ENCODE data around the gene ZNF644.

Gene ZNF644

GRCh38 chr1:91015358-91015780 is 6.5 kb downstream of the ZNF644 start:
- no peak for DNase-seq (ENCODE audit: low spot score)
- no peak for TF ChIP-seq CTCF (IDR thresholded peaks at IDR 0.05; ENCODE audit: borderline replicate concordance, control extremely low read depth, extremely low read depth, insufficient read depth, missing control alignments)
- in situ Hi-C loops (cut with MboI; ENCODE audit: low sequenced_read_pairs, unreplicated experiment), result no loop called here

GRCh38 chr1:91014475-91014874 is 7.4 kb downstream of the ZNF644 start:
- no peak for TF ChIP-seq CTCF (IDR thresholded peaks at IDR 0.05; ENCODE audit: borderline replicate concordance, control extremely low read depth, extremely low read depth, insufficient read depth, missing control alignments)
- DNase-seq (ENCODE audit: low spot score), result no peak
- in situ Hi-C loops (cut with MboI; ENCODE audit: low sequenced_read_pairs, unreplicated experiment), result no loop called here

GRCh38 chr1:91013302-91013701 is 8.5 kb downstream of the ZNF644 start:
- no peak for TF ChIP-seq CTCF (IDR thresholded peaks at IDR 0.05; ENCODE audit: borderline replicate concordance, control extremely low read depth, extremely low read depth, insufficient read depth, missing control alignments)
- in situ Hi-C loops (cut with MboI; ENCODE audit: low sequenced_read_pairs, unreplicated experiment), result no loop called here
- DNase-seq (ENCODE audit: low spot score), result no peak

- DNase-seq (ENCODE audit: low spot score), result no peak
- TF ChIP-seq CTCF (IDR thresholded peaks at IDR 0.05; ENCODE audit: borderline replicate concordance, control extremely low read depth, extremely low read depth, insufficient read depth, missing control alignments), result no peak
- in situ Hi-C loops (cut with MboI; ENCODE audit: low sequenced_read_pairs, unreplicated experiment), result no loop called here
These were observed 9.6 kb downstream of the ZNF644 start for GRCh38 chr1:91012196-91012595.

- in situ Hi-C loops (cut with MboI; ENCODE audit: low sequenced_read_pairs, unreplicated experiment), result no loop called here
- DNase-seq (ENCODE audit: low spot score), result no peak
- no peak for TF ChIP-seq CTCF (IDR thresholded peaks at IDR 0.05; ENCODE audit: borderline replicate concordance, control extremely low read depth, extremely low read depth, insufficient read depth, missing control alignments)
These were observed 10.1 kb downstream of the ZNF644 start for GRCh38 chr1:91011726-91012125.

GRCh38 chr1:91007827-91008226 is 14.0 kb downstream of the ZNF644 start:
- in situ Hi-C loops (cut with MboI; ENCODE audit: low sequenced_read_pairs, unreplicated experiment), result no loop called here
- no peak for TF ChIP-seq CTCF (IDR thresholded peaks at IDR 0.05; ENCODE audit: borderline replicate concordance, control extremely low read depth, extremely low read depth, insufficient read depth, missing control alignments)
- no peak for DNase-seq (ENCODE audit: low spot score)

- no peak for DNase-seq (ENCODE audit: low spot score)
- no peak for TF ChIP-seq CTCF (IDR thresholded peaks at IDR 0.05; ENCODE audit: borderline replicate concordance, control extremely low read depth, extremely low read depth, insufficient read depth, missing control alignments)
- in situ Hi-C loops (cut with MboI; ENCODE audit: low sequenced_read_pairs, unreplicated experiment), result no loop called here
These were observed 14.7 kb downstream of the ZNF644 start for GRCh38 chr1:91007092-91007491.

Data from GM13976 (cell line).